GM19463 (cell line): ENCODE results near the gene SLC38A1.
"Not testable (repeated sequence)": the region's sequence is repeated elsewhere in the genome, so short reads cannot be mapped to it uniquely, and the experiment has no call there.

Experiments
- ATAC-seq: cut with Tn5 transposase; IDR thresholded peaks from one replicate; pipeline ENCODE4 v1.9.1; 2021; ENCODE audit warnings: mild to moderate bottlenecking, moderate library complexity; ENCODE audit not compliant: unreplicated experiment

SLC38A1 gene

GRCh38 chr12:46209170-46209569 is 59.7 kb downstream of the SLC38A1 start:
- no peak for ATAC-seq

DNA sequence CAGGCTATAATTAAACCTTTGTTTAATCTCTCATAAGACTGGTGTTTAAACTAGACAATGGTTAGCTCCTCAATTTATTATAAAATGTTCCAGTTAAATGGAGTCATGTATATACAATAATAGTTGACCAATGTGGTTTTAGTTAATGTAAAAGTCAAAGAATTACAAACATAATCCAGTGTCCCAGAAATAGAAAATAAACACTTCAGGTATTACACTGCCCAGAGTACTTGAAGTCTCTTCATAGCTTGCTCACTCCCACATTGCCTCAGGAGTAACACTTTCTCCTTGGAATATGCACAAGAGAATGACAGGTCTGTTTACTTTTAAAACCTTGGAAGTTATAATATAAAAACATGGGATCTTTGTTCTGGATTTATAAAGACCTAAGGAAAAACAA is 60.5 kb downstream of the SLC38A1 start:
- no peak for ATAC-seq

DNA sequence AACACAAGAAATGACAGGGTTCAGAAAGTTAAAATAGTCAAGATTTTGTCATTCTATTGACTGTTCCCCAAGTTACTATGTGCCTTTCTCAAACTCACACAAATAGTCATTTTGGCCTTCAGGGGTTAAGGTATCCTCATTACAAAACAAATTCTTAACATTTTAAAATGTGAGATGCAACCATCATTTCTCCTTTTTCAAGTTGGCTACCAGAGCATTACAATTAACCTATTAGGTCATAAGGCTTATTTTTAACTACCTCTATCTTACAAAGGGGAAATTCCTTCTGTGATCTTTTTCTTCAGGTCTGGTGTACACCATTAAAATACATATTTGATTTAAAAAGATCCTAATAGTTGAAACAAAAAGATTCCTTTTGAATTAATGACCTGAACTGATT is 61.2 kb downstream of the SLC38A1 start:
- ATAC-seq, result no peak

DNA sequence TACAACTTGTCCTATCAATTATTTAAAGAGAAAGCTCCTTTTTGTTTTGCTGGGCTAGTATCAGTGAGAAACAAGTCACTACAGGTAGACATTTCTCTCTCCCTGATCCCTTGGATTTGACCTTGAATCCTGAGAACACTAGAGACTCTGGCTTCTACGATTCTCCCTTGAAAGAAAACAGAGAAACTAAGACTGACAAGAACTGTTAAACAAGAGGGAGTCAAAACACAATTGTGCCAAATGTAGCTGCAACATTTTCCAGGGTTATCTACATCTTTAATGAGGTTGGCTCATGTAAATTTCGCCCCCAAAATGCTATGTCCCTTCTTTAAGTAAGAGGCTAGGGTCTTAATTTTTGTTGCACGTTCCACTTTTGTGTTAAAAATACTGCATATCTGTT is 62.4 kb downstream of the SLC38A1 start:
- ATAC-seq, result no peak

DNA sequence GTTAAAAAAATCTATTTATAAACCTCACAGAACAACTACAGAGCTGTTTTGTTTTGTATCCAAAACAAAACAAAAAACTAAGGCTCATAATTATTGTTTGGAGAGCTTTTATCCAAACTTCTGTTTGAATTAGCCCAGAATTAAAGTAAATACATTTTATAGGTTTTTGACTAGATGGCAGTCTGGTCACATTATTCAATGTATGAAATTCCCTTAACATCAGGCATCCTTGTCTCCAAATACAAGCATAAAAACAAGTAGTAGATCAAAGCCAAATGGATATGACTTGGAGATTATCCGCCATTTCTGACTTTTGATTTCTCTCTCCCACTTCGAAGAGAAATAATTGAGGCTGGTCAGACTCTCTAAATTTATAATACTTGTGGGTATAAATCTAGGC is 63.5 kb downstream of the SLC38A1 start:
- ATAC-seq, result no peak

- ATAC-seq, result no peak
Measured at GRCh38 chr12:46201284-46201789, 67.5 kb downstream of the SLC38A1 start.

DNA sequence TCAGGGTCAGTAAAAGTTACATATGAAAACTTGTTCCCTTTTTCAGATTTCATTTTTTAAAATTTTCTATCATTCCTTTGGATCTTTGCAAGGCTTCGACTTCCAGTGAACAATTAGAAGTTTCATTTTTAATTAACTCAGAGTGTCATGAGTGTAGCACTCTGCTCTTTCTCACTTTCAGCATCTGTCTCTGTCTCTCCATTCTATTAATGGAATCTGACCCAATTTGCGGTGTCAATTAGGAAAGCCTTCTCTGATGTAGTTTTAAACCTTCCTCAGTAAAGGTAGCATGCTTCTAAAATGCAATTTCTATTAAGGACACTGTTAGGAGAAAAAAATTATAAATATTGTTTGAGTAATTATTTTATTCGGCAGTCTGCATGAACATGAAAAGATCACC is 68.3 kb downstream of the SLC38A1 start:
- no peak for ATAC-seq

- ATAC-seq, result no peak
Measured at GRCh38 chr12:46198913-46199312, 69.9 kb downstream of the SLC38A1 start.

DNA sequence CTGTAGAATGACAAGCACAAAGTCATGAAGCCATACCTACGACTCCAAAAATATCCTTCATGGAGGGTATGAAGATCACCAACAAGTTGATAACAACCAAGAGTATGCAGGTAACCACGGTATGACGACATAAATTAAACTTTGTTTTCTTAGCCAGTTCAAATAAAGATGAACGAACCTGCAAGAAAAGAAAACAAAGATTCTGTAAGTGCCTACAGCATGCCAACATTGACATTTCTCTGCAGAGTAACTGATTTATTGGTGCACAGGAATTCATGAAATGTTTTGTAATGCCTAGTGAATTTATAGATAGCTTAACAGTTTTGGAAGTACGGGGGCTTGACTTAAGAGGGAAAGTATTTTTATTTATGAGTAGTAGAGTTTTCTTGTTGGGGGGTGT is 71.0 kb downstream of the SLC38A1 start:
- no peak for ATAC-seq

- ATAC-seq, result not testable (repeated sequence)
Measured at GRCh38 chr12:46190533-46190932, 78.3 kb downstream of the SLC38A1 start.

- no peak for ATAC-seq
Measured at GRCh38 chr12:46188170-46188569, 80.7 kb downstream of the SLC38A1 start.

- no peak for ATAC-seq
Measured at GRCh38 chr12:46187023-46187422, 81.8 kb downstream of the SLC38A1 start.

DNA sequence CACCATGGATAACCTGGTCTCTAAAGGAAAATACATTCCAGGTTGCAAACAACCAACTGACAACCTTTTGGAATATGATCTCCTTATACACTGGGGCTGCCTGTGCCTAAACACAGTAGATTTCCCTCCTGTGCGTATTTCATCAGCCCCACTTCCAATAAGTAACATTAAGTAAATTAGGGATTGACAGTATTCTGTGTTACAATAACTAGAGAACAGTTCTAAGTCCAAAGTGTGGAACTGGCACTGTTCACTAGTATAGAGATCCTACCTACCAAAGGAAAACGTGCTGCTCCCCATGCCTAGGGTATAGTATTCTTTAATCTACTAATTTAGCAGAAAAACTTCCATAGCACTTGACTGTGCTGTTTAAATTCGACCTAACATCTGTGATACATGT is 82.8 kb downstream of the SLC38A1 start:
- ATAC-seq, result no peak

DNA sequence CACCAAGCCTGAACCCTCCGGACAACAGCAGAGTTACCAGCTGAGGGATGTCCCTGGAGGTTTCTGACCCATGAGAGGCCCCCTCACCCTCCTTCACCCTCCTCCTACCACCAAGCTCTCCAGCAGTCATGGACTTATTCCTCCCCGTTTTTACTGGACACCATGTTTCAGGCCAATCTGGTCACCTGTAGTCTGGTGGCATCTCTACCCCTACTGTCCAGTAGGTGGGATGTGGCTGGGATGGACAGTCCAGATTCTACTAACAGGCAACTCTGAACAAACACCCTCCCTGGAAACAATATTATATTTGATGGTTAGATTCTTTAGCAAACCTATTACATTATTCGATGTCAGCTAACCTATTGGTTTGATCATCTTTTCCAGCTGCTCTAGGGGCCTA is 83.2 kb downstream of the SLC38A1 start:
- ATAC-seq, result no peak

- no peak for ATAC-seq
Measured at GRCh38 chr12:46184798-46185595, 83.8 kb downstream of the SLC38A1 start.

DNA sequence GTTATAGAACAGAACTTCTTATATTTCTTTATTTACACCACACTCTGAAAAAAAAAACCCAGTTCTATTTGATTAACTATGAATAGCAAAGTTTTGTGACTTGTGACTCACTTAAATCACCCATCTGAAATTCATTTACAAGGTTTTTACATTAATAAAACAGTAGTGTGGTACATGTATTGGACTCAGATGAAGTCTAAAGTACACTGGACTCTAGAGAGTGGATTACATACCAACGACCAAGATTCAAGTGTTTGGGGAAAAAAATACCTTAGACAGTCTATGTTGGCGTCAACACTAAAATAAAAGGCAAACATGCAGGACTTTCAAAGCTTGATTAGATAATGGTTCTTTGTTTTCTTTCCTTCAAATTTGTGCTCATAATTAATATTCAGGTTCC is 85.7 kb downstream of the SLC38A1 start:
- no peak for ATAC-seq

DNA sequence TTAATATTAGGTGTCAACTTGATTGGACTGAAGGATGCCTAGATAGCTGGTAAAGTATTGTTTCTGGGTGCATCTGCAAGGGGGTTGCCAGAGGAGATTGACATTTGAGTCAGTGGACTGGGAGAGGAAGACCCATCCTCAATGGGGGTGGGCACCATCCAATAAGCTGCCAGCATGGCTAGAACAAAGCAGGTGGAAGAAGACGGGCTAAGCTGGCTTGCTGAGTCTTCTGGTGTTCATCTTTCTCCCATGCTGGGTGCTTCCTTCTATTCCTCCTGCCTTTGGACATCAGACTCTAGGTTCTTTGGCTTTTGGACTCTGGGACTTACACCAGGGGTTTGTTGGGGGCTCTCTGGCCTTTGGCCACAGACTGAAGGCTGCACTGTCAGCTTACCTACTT is 87.4 kb downstream of the SLC38A1 start:
- ATAC-seq, result no peak

- peak; percentile 64 for ATAC-seq
Measured at GRCh38 chr12:46179693-46180452, 89.0 kb downstream of the SLC38A1 start.

DNA sequence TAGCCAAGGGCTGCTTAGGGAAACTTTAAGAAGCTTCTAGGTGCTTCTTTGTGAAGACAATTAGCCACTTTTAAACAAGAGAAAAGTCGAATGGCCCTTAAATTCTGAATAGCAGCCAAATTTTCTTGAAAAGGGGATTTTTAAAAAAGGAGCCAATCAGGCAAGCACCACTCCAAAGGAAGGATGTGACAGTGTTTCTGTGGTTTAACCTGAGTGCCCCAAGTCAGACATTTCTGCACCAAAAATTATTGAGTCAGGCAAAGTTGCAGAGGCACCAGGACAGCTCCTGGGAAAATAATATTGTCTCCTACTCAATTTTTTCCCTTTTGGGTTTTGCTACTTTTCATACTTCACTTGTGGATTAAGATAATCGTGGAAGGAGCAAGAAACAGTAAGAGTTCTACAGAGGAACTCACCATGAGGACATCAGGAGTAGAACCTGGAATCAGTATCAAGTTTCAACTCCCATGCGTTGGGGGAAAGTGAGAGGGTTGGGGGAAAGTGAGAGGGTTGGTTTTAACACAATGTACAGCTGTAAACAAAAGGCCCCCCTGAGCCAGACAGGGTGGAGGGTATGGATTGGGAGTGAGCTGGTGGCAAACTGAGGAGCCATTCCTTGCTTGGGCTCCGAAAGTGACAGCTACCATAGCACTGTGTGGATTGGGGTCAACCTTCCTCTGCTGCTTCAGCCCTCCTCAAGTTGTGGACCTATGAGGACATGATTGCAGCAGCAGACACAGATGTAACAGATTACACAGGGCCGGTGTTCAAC is 90.8 kb downstream of the SLC38A1 start:
- no peak for ATAC-seq

- no peak for ATAC-seq
Measured at GRCh38 chr12:46177025-46177424, 91.8 kb downstream of the SLC38A1 start.

GRCh38 chr12:46174919-46175318 is 93.9 kb downstream of the SLC38A1 start:
- no peak for ATAC-seq
